HUES48 (cell line): Measurements from ENCODE around the gene SAG.

Experiments
- H3K27ac ChIP-seq: one replicate; pipeline ENCODE4 v1.7.0; 2013; ENCODE audit warnings: low read depth, low read length, inconsistent platforms
- H3K27me3 ChIP-seq: 2 replicates; pipeline ENCODE4 v1.6.1; 2013; ENCODE audit warnings: mild to moderate bottlenecking, low read length; ENCODE audit not compliant: control insufficient read depth, insufficient read depth
- H3K36me3 ChIP-seq: 2 replicates; pipeline ENCODE4 v1.6.1; 2013; ENCODE audit warnings: low read length; ENCODE audit not compliant: control insufficient read depth, insufficient read depth
- H3K4me1 ChIP-seq: 2 replicates; pipeline ENCODE4 v1.6.1; 2013; ENCODE audit warnings: mild to moderate bottlenecking, low read length; ENCODE audit not compliant: control insufficient read depth, insufficient read depth
- H3K4me3 ChIP-seq: 2 replicates; pipeline ENCODE4 v1.5.1; 2013; ENCODE audit warnings: mild to moderate bottlenecking, low read depth, low read length
- H3K9ac ChIP-seq: 2 replicates; pipeline ENCODE4 v1.6.1; 2013; ENCODE audit warnings: mild to moderate bottlenecking, low read depth, low read length, moderate library complexity
- H3K9me3 ChIP-seq: 2 replicates; pipeline ENCODE4 v1.6.1; 2013; ENCODE audit warnings: low read length; ENCODE audit not compliant: control insufficient read depth, insufficient read depth

The SAG gene

DNA sequence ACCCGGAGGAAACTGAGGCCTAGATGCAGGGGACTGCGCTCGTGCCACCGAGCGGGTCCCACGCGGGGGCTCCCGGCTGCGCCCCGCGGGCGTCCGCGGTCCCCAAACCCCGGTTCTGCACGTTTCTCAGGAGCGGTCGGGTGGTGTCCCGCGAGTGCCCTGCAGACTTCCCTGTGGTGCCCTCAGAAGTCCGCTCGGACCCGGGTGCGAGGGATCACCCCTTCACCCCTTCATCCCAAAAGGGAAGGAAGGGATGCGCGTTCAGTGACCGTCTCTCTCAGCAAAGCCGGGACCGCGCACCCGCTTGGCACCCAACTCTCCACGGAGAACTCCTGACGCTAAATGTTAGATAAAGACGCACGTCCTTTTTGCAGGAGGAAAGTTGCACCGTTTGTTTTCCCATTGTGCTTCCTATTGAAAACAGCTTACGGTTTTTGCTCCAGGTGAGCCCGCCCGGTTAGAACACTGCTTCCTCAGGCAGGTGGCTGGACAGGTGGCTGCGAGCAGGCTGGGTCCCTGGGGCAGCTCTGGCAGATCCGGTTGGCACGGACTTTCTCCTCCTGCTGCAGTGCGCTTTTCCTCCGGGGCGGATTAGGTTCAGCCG lies 47.5 kb downstream of the SAG start:
- peaks cover 2% of the 10 kb centered on the region; the same call in 1 of the 2 replicates for H3K4me1 ChIP-seq
- H3K9ac ChIP-seq, result no peak overlapping the region
- no peak overlapping the region for H3K27ac ChIP-seq
- H3K9me3 ChIP-seq, result no peaks in the 10 kb centered on the region
- peak overlapping the region; percentile 86 for H3K4me3 ChIP-seq
- no peaks in the 10 kb centered on the region; the same call in 1 of the 2 replicates for H3K36me3 ChIP-seq
- H3K27me3 ChIP-seq, result peaks cover 26% of the 10 kb centered on the region

DNA sequence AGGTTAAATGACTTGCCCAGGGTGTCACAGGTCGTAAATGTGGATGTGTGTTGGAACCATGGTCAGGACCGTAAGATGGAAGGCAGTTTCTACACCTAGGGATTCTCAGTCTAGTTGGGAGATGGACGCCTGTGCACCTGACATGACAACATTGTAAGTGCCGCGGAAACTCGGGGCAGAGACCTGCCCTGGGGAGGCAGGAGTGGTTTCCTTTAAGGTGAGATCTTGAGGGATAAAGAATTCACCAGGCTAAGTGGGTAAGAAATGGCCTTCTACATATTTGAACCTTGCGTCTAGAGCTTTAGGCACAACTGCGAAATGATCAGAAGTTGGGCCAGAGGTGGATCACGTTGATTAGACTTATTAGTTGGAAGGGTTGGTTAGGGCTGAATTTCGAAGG lies 48.3 kb downstream of the SAG start:
- Histone ChIP-seq H3K36me3 (no peaks in the 10 kb centered on the region; the same call in 1 of the 2 replicates), H3K27ac (no peak overlapping the region), H3K4me3 (peak overlapping the region; percentile 86; the same call in 1 of the 2 replicates), H3K27me3 (peaks cover 26% of the 10 kb centered on the region), H3K9ac (no peak overlapping the region), H3K9me3 (no peaks in the 10 kb centered on the region), H3K4me1 (peaks cover 2% of the 10 kb centered on the region; the same call in 1 of the 2 replicates)

DNA sequence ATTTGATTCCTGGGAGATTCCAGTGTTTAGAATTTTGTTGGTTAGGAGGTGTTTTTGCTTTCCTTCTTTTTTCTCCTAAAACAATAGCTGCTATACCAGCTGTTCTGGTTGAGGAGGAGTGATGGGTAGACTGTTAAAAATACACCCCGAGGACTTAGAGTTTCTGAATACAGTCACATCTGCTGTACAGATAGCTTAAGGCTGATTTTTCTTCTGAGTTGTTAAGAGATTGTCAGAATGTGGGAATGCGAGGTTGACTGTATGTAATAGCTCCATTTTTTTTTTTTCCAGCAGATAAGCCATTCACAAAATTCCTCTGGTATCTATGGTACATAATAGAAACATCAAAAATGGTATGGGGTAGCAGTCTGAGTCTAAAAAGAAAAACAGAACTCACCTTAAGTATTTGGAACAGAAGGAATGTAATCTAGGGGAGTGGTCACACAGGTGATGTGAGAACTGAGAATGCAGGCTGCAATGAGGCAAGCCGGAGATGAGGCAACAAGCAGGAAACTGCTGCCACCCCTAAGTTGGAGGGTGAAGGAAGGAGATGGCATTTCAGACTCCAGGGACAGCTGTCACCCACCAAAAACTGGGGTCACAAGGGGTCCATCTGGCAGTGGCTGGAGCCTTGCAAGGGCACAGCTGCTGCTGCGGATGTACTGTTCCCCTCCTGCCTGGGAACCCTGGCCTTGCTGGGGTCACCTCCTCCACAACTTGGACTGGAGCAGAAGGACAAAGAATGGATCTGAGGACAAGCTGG lies 49.1 kb downstream of the SAG start:
- no peak overlapping the region for H3K27ac ChIP-seq
- H3K4me3 ChIP-seq, result no peak overlapping the region
- peaks cover 2% of the 10 kb centered on the region; the same call in 1 of the 2 replicates for H3K4me1 ChIP-seq
- peaks cover 26% of the 10 kb centered on the region for H3K27me3 ChIP-seq
- H3K36me3 ChIP-seq, result no peaks in the 10 kb centered on the region; the same call in 1 of the 2 replicates
- no peak overlapping the region for H3K9ac ChIP-seq
- no peaks in the 10 kb centered on the region for H3K9me3 ChIP-seq

DNA sequence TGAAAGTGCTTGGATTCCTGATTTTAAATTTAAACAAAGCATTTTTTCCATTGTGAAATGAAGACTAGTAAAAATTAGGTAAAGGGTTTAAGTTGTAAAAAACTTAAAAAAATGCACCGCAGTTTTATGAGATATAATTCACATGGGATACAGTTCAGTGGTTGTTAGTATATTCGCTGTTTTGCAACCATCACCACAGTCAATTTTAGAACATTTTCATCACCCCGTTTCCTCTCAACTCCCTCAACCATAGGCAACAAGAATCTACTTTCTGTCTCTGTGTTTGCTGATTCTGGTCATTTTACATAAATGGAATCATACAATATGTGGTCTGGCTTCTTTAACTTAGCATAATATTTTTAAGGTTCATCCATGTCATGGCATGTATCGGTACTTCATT lies 50.7 kb downstream of the SAG start:
- H3K36me3 ChIP-seq, result no peaks in the 10 kb centered on the region; the same call in 1 of the 2 replicates
- H3K9ac ChIP-seq, result no peak overlapping the region
- H3K4me3 ChIP-seq, result no peak overlapping the region
- H3K9me3 ChIP-seq, result no peaks in the 10 kb centered on the region
- H3K27ac ChIP-seq, result no peak overlapping the region
- peaks cover 2% of the 10 kb centered on the region; the same call in 1 of the 2 replicates for H3K4me1 ChIP-seq
- H3K27me3 ChIP-seq, result peaks cover 20% of the 10 kb centered on the region

DNA sequence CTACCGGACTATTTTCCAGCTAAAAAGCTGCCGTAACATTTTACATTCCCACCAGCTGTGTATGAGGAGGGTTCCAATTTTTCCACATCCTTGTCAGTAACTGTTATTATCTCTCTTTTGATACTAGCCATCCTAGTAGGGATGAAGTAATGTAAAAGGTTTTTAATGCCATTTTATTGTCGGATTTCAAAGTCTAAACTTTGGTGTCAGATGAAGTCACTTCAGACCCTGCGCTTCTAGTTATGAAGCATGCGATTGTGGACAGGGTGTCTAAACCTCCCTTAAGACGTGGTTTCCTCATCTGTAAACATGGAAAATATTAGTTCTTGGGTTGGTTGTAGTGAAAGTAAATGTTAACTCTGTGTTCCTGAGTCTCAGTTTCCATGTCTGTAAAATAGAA lies 51.3 kb downstream of the SAG start:
- H3K27me3 ChIP-seq, result peaks cover 14% of the 10 kb centered on the region
- H3K9me3 ChIP-seq, result no peaks in the 10 kb centered on the region
- no peak overlapping the region for H3K27ac ChIP-seq
- peaks cover 2% of the 10 kb centered on the region; the same call in 1 of the 2 replicates for H3K4me1 ChIP-seq
- H3K9ac ChIP-seq, result no peak overlapping the region
- H3K36me3 ChIP-seq, result no peaks in the 10 kb centered on the region; the same call in 1 of the 2 replicates
- H3K4me3 ChIP-seq, result no peak overlapping the region

DNA sequence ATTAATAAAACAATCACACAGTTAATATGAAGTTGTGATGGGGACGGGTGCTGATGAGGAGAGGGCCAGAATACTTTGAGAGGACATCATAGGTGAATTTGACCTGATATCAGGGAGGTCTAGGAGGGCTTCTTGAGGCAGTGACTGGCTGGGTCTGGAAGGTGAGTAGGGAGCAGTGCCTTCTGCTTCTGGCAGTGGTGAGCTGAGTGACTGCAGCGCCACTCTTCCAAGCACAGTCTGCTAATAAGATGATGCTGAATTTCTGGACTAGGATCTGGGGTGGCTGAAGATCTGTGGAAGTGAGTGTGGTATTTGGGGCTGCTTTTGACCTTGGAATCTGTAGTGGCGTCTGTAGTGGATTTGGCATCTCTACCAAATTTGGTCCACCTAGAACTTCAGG lies 52.2 kb downstream of the SAG start:
- Histone ChIP-seq H3K27ac (no peak overlapping the region), H3K9ac (no peak overlapping the region), H3K27me3 (peaks cover 14% of the 10 kb centered on the region), H3K36me3 (no peaks in the 10 kb centered on the region; the same call in 1 of the 2 replicates), H3K4me3 (no peak overlapping the region), H3K4me1 (peaks cover 2% of the 10 kb centered on the region; the same call in 1 of the 2 replicates), H3K9me3 (no peaks in the 10 kb centered on the region)

DNA sequence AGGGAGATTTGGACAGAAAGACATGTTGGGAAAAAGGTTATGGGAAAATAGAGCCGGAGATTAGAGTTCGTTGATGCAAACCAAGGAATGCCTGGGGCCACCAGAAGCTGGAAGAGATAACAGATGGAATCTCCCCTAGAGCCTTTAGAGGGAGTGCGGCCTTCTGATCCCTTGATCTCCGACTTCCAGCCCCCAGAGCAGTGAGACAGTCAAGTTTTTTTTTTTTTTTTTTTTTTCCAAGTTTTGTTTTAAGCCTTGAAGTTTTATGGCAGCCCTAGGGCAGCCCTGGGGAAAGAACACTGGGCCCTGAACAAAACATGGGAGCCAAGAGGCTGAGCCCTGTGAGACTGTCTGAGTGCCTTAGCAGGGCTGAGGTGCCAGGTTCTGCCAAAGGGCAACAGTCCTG lies 53.2 kb downstream of the SAG start:
- no peak overlapping the region for H3K4me3 ChIP-seq
- no peaks in the 10 kb centered on the region for H3K9me3 ChIP-seq
- peaks cover 4% of the 10 kb centered on the region for H3K27me3 ChIP-seq
- no peaks in the 10 kb centered on the region for H3K4me1 ChIP-seq
- no peaks in the 10 kb centered on the region; the same call in 1 of the 2 replicates for H3K36me3 ChIP-seq
- H3K9ac ChIP-seq, result no peak overlapping the region
- H3K27ac ChIP-seq, result peak overlapping the region; percentile 5

DNA sequence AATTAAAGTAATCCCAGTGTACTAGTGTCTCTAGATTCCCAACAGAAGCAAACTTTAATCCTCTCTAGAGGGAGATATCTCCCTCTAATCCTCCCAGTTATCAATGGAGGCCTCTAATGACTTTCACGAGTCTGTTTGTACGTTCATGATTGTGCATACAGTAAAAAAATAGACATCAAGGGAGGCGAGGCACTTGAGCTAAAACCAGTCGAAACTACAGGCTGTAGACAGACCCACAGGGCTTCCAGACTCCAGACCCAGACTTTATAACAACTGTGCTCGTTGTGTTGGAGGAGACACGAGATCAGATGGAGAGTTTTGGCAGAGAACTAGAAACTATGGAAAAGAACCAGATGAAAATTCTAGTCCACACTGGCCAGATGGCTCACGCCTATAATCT lies 53.7 kb downstream of the SAG start:
- H3K27me3 ChIP-seq, result no peaks in the 10 kb centered on the region
- no peaks in the 10 kb centered on the region; the same call in 1 of the 2 replicates for H3K36me3 ChIP-seq
- no peaks in the 10 kb centered on the region for H3K4me1 ChIP-seq
- no peaks in the 10 kb centered on the region for H3K9me3 ChIP-seq
- H3K27ac ChIP-seq, result peak overlapping the region; percentile 5
- no peak overlapping the region for H3K9ac ChIP-seq
- H3K4me3 ChIP-seq, result no peak overlapping the region

DNA sequence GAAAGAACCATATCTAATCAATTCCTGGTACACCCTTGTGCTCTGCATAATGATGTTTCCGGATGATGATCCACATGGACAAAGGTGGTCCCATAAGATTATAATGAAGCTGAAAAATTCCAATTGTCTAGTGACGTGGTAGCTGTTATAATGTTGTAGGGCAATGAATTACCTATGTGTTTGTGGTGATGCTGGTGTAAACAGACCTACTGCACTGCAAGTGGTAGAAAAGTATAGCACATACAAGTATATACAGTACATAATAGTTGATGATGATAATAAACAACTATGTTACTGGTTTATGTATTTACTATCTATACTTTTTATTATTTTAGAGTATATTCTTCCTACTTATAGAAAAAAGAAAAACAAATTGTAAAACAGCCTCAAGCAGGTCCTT lies 55.1 kb downstream of the SAG start:
- no peak overlapping the region for H3K4me3 ChIP-seq
- no peaks in the 10 kb centered on the region for H3K9me3 ChIP-seq
- no peaks in the 10 kb centered on the region for H3K4me1 ChIP-seq
- H3K36me3 ChIP-seq, result no peaks in the 10 kb centered on the region
- no peaks in the 10 kb centered on the region for H3K27me3 ChIP-seq
- no peak overlapping the region for H3K27ac ChIP-seq
- no peak overlapping the region for H3K9ac ChIP-seq

DNA sequence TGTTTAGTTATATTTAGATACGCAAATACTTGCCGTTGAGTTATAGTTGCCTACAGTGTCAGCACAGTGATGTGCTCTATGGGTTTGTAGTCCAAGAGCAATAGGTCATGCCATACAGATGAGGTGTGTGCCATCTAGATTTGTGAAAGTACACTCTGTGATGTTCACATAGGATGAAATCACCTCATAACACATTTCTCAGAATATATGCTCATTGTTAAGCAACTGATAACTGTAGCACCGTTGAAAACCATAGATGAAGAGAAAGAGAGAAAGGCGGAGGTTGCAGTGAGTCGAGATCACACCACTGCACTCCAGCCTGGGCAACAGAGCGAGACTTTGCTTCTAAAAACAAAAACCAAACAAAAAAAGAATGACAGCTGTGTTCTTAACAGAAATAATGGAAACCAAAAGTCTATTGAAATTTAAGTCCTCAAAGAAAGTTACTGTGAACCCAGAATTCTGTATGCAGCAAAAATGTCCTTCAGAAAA lies 56.2 kb downstream of the SAG start:
- H3K4me1 ChIP-seq, result no peaks in the 10 kb centered on the region
- no peaks in the 10 kb centered on the region for H3K9me3 ChIP-seq
- H3K36me3 ChIP-seq, result no peaks in the 10 kb centered on the region
- no peak overlapping the region for H3K9ac ChIP-seq
- no peaks in the 10 kb centered on the region for H3K27me3 ChIP-seq
- H3K4me3 ChIP-seq, result no peak overlapping the region
- H3K27ac ChIP-seq, result no peak overlapping the region
